Measurements from ENCODE around the gene ADGRL3. TPM values are rescaled to one million over a fixed set of nuclear protein-coding genes. Genes with fewer than 3 reads are reported as not detected.

Gene ADGRL3
- total and polyA plus RNA-seq, 4 donors, result 0.07 to 1.7 (median 0.82) TPM

DNA sequence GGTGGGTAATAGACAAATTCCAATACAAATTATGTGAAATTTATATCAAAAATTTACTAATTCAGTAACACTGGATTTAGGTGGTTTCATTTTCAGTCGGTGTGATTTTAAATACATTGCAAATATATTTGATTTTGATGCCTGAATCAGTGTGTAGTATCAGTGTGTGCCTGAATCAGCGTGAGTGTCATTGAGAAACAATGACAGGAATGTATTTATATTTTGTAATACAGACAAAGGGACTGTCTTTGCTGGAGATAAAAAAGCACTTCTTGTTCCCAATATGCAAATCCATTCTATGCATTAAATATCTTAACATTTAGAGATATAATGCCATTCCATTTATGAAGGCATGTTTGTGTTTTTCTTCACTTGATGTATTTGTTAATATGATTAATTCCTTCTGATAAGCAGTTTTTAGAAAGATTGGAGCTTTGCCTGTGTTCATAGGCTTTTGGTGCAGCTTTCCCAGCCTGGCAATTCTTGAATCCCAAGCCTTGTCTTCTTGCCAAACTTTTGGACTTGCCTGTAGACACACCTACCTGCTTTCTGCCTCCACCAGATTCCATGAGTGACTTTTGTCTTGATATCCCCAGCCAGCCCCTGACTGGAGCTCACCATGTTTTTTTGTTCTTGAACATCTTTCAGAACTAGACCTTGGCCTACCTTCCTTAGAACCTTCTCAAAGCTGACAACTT, 243.8 kb downstream of the ADGRL3 start:
- no peak overlapping the region for H3K9ac ChIP-seq (ENCODE audit: low read depth in 1 of 2, low read length in 2 of 2)
- H3K27me3 ChIP-seq (ENCODE audit: control insufficient read depth in 4 of 4, insufficient read depth in 4 of 4, low read length in 3 of 4), result peaks cover 0 to 3% (median 0%) of the 10 kb centered on the region in 4 donors
- H3K4me1 ChIP-seq (ENCODE audit: control insufficient read depth in 4 of 4, insufficient read depth in 4 of 4, low read length in 3 of 4), result no peaks in the 10 kb centered on the region
- TF ChIP-seq HNF4A (conservative IDR thresholded peaks at IDR 0.05) (no peak), NR2F2 (IDR thresholded peaks at IDR 0.05) (no peak), EGR1 (IDR thresholded peaks at IDR 0.05; ENCODE audit: low read depth in 2 of 2) (no peak)
- TF ChIP-seq, protein P1, sequence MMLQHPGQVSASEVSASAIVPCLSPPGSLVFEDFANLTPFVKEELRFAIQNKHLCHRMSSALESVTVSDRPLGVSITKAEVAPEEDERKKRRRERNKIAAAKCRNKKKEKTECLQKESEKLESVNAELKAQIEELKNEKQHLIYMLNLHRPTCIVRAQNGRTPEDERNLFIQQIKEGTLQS (IDR thresholded peaks at IDR 0.05), result no peak
- TF ChIP-seq, protein P2, sequence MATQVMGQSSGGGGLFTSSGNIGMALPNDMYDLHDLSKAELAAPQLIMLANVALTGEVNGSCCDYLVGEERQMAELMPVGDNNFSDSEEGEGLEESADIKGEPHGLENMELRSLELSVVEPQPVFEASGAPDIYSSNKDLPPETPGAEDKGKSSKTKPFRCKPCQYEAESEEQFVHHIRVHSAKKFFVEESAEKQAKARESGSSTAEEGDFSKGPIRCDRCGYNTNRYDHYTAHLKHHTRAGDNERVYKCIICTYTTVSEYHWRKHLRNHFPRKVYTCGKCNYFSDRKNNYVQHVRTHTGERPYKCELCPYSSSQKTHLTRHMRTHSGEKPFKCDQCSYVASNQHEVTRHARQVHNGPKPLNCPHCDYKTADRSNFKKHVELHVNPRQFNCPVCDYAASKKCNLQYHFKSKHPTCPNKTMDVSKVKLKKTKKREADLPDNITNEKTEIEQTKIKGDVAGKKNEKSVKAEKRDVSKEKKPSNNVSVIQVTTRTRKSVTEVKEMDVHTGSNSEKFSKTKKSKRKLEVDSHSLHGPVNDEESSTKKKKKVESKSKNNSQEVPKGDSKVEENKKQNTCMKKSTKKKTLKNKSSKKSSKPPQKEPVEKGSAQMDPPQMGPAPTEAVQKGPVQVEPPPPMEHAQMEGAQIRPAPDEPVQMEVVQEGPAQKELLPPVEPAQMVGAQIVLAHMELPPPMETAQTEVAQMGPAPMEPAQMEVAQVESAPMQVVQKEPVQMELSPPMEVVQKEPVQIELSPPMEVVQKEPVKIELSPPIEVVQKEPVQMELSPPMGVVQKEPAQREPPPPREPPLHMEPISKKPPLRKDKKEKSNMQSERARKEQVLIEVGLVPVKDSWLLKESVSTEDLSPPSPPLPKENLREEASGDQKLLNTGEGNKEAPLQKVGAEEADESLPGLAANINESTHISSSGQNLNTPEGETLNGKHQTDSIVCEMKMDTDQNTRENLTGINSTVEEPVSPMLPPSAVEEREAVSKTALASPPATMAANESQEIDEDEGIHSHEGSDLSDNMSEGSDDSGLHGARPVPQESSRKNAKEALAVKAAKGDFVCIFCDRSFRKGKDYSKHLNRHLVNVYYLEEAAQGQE (IDR thresholded peaks at IDR 0.05), result no peak
- TF ChIP-seq, protein P3, sequence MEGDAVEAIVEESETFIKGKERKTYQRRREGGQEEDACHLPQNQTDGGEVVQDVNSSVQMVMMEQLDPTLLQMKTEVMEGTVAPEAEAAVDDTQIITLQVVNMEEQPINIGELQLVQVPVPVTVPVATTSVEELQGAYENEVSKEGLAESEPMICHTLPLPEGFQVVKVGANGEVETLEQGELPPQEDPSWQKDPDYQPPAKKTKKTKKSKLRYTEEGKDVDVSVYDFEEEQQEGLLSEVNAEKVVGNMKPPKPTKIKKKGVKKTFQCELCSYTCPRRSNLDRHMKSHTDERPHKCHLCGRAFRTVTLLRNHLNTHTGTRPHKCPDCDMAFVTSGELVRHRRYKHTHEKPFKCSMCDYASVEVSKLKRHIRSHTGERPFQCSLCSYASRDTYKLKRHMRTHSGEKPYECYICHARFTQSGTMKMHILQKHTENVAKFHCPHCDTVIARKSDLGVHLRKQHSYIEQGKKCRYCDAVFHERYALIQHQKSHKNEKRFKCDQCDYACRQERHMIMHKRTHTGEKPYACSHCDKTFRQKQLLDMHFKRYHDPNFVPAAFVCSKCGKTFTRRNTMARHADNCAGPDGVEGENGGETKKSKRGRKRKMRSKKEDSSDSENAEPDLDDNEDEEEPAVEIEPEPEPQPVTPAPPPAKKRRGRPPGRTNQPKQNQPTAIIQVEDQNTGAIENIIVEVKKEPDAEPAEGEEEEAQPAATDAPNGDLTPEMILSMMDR (IDR thresholded peaks at IDR 0.05; ENCODE audit: low read depth, low read length, missing input control), result no peak
- no peak overlapping the region for H3K27ac ChIP-seq (ENCODE audit: low read depth in 1 of 2, low read length in 2 of 2)
- no peaks in the 10 kb centered on the region for H3K36me3 ChIP-seq (ENCODE audit: control insufficient read depth in 4 of 4, insufficient read depth in 3 of 4, low read depth in 1 of 4, low read length in 3 of 4)
- WGBS, result 72% methylated on average over 2 of the region's 2 CpGs
- H3K4me3 ChIP-seq (ENCODE audit: low read depth in 1 of 3, low read length in 3 of 3), result no peak overlapping the region
- no peaks in the 10 kb centered on the region for H3K9me3 ChIP-seq (ENCODE audit: control insufficient read depth in 4 of 4, low read length in 3 of 4)
- no peak for DNase-seq (ENCODE audit: low spot score)

DNA sequence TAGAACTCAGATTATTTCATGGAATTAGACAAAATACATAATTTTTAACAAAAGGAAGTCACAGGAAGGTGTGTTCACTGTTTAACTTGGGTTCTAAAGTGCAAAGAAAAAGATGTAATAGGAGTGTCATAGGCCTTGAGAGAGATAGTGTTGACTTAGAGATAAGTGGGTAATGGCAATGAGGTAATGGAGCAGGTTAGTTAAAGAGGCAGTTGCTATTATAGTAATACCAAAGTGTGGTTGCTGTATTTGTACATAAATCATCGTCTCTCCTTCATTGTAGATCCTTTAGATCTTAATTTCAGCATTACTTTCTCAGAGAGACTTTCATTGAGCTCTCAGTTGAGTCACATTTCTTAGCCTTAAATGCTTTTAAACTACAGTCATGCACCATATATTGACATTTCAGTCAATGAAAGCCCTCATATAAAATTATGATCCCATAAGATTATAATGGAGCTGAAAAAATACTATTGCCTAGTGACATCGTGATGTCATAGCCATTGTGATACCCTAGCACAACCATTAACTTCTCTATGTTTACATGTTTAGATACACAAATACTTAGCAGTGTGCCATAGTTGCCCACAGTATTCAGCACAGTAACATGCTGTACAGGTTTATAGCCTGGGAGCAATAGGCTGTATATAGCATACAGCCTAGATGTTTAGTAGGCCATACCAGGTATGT, 245.4 kb downstream of the ADGRL3 start:
- Histone ChIP-seq H3K36me3 (ENCODE audit: control insufficient read depth in 4 of 4, insufficient read depth in 3 of 4, low read depth in 1 of 4, low read length in 3 of 4) (no peaks in the 10 kb centered on the region), H3K9ac (ENCODE audit: low read depth in 1 of 2, low read length in 2 of 2) (no peak overlapping the region), H3K9me3 (ENCODE audit: control insufficient read depth in 4 of 4, low read length in 3 of 4) (no peaks in the 10 kb centered on the region), H3K27ac (ENCODE audit: low read depth in 1 of 2, low read length in 2 of 2) (no peak overlapping the region), H3K4me3 (ENCODE audit: low read depth in 1 of 3, low read length in 3 of 3) (no peak overlapping the region), H3K27me3 (ENCODE audit: control insufficient read depth in 4 of 4, insufficient read depth in 4 of 4, low read length in 3 of 4) (peaks cover 0 to 3% (median 0%) of the 10 kb centered on the region in 4 donors), H3K4me1 (ENCODE audit: control insufficient read depth in 4 of 4, insufficient read depth in 4 of 4, low read length in 3 of 4) (no peaks in the 10 kb centered on the region)
- no peak for DNase-seq (ENCODE audit: low spot score)
- 79% methylated on average over 2 of the region's 2 CpGs for WGBS
- TF ChIP-seq RAD21 (IDR thresholded peaks at IDR 0.05) (no peak), HNF4G (IDR thresholded peaks at IDR 0.05) (no peak), FOXA1 (IDR thresholded peaks at IDR 0.05) (no peak), HNF4A (conservative IDR thresholded peaks at IDR 0.05) (no peak), EGR1 (IDR thresholded peaks at IDR 0.05; ENCODE audit: low read depth in 2 of 2) (no peak), JUND (IDR thresholded peaks at IDR 0.05) (no peak), FOXA2 (IDR thresholded peaks at IDR 0.05) (no peak), SP1 (IDR thresholded peaks at IDR 0.05) (no peak), YY1 (IDR thresholded peaks at IDR 0.05) (no peak), NR2F2 (IDR thresholded peaks at IDR 0.05) (no peak)
- TF ChIP-seq, protein P3 (IDR thresholded peaks at IDR 0.05; ENCODE audit: low read depth, low read length, missing input control), result no peak
- TF ChIP-seq, protein P1 (IDR thresholded peaks at IDR 0.05), result no peak
- TF ChIP-seq, protein P4, sequence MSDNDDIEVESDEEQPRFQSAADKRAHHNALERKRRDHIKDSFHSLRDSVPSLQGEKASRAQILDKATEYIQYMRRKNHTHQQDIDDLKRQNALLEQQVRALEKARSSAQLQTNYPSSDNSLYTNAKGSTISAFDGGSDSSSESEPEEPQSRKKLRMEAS (IDR thresholded peaks at IDR 0.05), result no peak
- TF ChIP-seq, protein P5, sequence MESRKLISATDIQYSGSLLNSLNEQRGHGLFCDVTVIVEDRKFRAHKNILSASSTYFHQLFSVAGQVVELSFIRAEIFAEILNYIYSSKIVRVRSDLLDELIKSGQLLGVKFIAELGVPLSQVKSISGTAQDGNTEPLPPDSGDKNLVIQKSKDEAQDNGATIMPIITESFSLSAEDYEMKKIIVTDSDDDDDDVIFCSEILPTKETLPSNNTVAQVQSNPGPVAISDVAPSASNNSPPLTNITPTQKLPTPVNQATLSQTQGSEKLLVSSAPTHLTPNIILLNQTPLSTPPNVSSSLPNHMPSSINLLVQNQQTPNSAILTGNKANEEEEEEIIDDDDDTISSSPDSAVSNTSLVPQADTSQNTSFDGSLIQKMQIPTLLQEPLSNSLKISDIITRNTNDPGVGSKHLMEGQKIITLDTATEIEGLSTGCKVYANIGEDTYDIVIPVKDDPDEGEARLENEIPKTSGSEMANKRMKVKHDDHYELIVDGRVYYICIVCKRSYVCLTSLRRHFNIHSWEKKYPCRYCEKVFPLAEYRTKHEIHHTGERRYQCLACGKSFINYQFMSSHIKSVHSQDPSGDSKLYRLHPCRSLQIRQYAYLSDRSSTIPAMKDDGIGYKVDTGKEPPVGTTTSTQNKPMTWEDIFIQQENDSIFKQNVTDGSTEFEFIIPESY (IDR thresholded peaks at IDR 0.05), result no peak
- TF ChIP-seq, protein P2 (IDR thresholded peaks at IDR 0.05), result no peak

Measured in liver (tissue), 9 donors.